Neural cell (in vitro differentiated cells): ENCODE results near the gene PELO.

ENCODE experiments used
- CTCF ChIP-seq: fragments of 450-650 bp; IDR thresholded peaks from 2 replicates; pipeline ENCODE4 v1.5.1; 2014; ENCODE audit warnings: antibody characterized with exemption, mild to moderate bottlenecking, moderate library complexity; ENCODE audit not compliant: poor library complexity, severe bottlenecking
- EP300 ChIP-seq: fragments of 450-650 bp; conservative IDR thresholded peaks from 2 replicates; pipeline ENCODE4 v1.6.1; 2014; ENCODE audit warnings: antibody characterized with exemption, mild to moderate bottlenecking, moderate library complexity; ENCODE audit not compliant: poor library complexity, severe bottlenecking
- SMC3 ChIP-seq: fragments of 450-650 bp; conservative IDR thresholded peaks from 2 replicates; pipeline ENCODE4 v1.6.1; 2014; ENCODE audit warnings: antibody characterized with exemption, mild to moderate bottlenecking, moderate library complexity; ENCODE audit not compliant: poor library complexity

GRCh38 chr5:52776116-52776515 lies 11.6 kb upstream of the PELO start:
- TF ChIP-seq EP300 (no peak), CTCF (no peak), SMC3 (no peak)
